Measurements from ENCODE around the gene KIDINS220. TPM values are rescaled to one million over a fixed set of nuclear protein-coding genes. Genes with fewer than 3 reads are reported as not detected.

Gene KIDINS220
- total and polyA plus RNA-seq, 8 donors = 60.5 to 113 (median 95.0) TPM

DNA sequence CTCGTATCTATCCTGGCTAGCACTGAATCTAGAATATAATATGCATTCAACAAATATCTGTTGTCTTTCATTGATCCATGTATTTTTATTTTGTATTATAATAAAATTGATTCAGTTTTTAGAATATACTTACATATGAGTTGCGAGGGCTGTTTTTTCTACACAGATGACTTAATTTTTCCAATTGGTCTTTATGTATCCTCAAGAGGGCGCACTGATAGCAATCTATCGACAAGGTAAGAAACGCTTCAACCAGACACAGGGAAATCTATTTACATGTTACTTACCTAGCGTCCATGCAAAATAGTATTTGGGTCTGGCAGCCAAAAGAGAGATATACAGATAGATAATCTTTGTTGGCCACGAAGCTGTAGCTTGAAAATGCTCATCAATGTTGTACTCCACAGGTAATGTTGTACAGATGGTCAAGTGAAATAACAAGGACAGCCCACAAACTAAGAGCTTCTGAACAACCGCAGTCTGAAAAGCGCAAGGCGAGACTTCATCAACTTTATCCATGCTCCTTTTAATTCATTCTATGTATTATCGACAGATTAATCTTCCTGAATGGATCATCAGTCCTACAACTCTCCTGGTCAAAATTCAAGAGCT, 35.5 kb upstream of the KIDINS220 start:
- ATAC-seq = peak; percentile 75
- peak; percentile 26 to 48 for TF ChIP-seq CTCF (IDR thresholded peaks at IDR 0.05)
- no peak overlapping the region for H3K4me3 ChIP-seq
- H3K27ac ChIP-seq = no peak overlapping the region
- no peaks in the 10 kb centered on the region for H3K27me3 ChIP-seq
- intact Hi-C loops (cut with DNase I) = loop anchor here in 1 of 2 donors (10.0 kb wide), 1 partner anchor 262 kb away; no protein-coding TSS in a partner anchor
- H3K4me1 ChIP-seq = no peaks in the 10 kb centered on the region
- peaks cover 0 to 14% of the 10 kb centered on the region in 2 donors for H3K36me3 ChIP-seq
- no peaks in the 10 kb centered on the region for H3K9me3 ChIP-seq
- DNase-seq = peak in 2 of 4 donors; percentile 20 to 43

GRCh38 chr2:8870441-8870840, 33.0 kb upstream of the KIDINS220 start:
- intact Hi-C loops (cut with DNase I) = loop anchor here in 1 of 2 donors (10.0 kb wide), 1 partner anchor 264 kb away; no protein-coding TSS in a partner anchor
- Histone ChIP-seq H3K4me3 (no peak overlapping the region), H3K9me3 (no peaks in the 10 kb centered on the region), H3K4me1 (no peaks in the 10 kb centered on the region), H3K27me3 (no peaks in the 10 kb centered on the region), H3K36me3 (peaks cover 0 to 6% of the 10 kb centered on the region in 2 donors), H3K27ac (no peak overlapping the region)
- TF ChIP-seq CTCF (IDR thresholded peaks at IDR 0.05) = no peak
- DNase-seq (no peak), ATAC-seq (no peak)

DNA sequence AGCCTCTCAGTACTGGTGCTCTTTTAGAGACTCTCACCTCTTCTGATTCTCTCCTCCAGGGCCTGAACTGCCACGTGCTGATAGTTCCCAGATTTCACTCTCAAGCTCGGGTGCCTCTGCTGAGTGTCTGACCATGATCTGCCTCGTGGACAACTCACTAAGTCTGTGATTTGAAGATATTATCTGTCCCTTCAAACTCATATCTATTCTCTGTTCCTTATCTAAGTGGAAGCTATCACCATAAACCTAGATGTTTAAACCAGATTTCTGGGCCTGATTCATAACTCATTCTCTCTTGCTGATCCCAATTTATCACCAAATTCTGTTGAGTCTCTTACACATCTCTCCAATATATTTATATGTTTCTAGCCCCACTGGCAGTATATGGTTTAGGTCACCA, 29.9 kb upstream of the KIDINS220 start:
- H3K27me3 ChIP-seq = no peaks in the 10 kb centered on the region
- H3K4me3 ChIP-seq = no peak overlapping the region
- no peak for ATAC-seq
- intact Hi-C loops (cut with DNase I) = no loop called here
- H3K27ac ChIP-seq = no peak overlapping the region
- no peak for DNase-seq
- peaks cover 0 to 22% of the 10 kb centered on the region in 2 donors for H3K36me3 ChIP-seq
- no peaks in the 10 kb centered on the region for H3K9me3 ChIP-seq
- no peaks in the 10 kb centered on the region for H3K4me1 ChIP-seq
- no peak for TF ChIP-seq CTCF (IDR thresholded peaks at IDR 0.05)

DNA sequence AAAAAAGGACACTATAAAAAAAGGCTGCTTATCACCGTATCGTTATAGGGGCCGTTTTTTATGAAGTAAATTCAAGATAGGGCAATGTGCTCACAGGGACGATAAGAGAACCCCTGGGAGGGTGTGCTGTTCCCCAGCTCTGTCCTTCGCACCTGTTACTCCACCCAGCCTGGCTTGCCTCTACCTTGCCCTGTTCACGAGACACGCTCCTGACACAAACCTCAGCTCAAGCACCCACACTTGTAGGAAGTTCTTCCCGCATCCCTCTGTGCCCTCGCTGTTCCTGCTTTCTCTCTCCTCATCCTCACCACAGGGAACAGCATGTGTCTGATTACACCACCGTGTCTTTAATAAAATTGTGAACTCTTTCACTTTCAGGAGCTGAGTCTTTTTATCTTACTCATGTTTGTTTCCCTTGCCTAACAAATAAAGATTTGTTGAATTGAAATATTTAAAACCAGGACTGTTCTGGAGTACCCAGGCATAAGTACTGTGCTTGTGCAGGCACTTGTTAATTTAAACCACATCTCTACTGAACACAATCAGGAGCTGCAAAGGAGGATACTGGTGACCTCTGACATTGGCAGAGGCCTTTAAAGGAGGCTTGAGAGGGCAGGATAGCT, 26.0 kb upstream of the KIDINS220 start:
- no peaks in the 10 kb centered on the region for H3K9me3 ChIP-seq
- no peak overlapping the region for H3K4me3 ChIP-seq
- no peak for TF ChIP-seq CTCF (IDR thresholded peaks at IDR 0.05)
- intact Hi-C loops (cut with DNase I) = no loop called here
- DNase-seq (no peak), ATAC-seq (no peak)
- H3K4me1 ChIP-seq = no peaks in the 10 kb centered on the region
- peaks cover 0 to 36% of the 10 kb centered on the region in 2 donors for H3K36me3 ChIP-seq
- no peaks in the 10 kb centered on the region for H3K27me3 ChIP-seq
- H3K27ac ChIP-seq = no peak overlapping the region

- no peaks in the 10 kb centered on the region for H3K9me3 ChIP-seq
- H3K36me3 ChIP-seq = peaks cover 0 to 44% of the 10 kb centered on the region in 2 donors
- no peaks in the 10 kb centered on the region for H3K27me3 ChIP-seq
- intact Hi-C loops (cut with DNase I) = no loop called here
- peak; percentile 89 for ATAC-seq
- DNase-seq = no peak
- H3K27ac ChIP-seq = no peak overlapping the region
- no peak overlapping the region for H3K4me3 ChIP-seq
- no peaks in the 10 kb centered on the region for H3K4me1 ChIP-seq
- no peak for TF ChIP-seq CTCF (IDR thresholded peaks at IDR 0.05)
Measured at GRCh38 chr2:8862230-8862629, 24.8 kb upstream of the KIDINS220 start.

Data from left lung (tissue), 10 donors.